Activated T-cell treated with anti-CD3 and anti-CD28 coated beads, Interleukin-2, amount 50 U/mL, for 4 hours (primary cell): ENCODE measurements around the gene SPRTN. TPM values are rescaled to one million over a fixed set of nuclear protein-coding genes. Genes with fewer than 3 reads are reported as not detected.

ENCODE experiments used
- ATAC-seq, 2 donors: fragments of 200-7000 bp; cut with Tn5 transposase; one replicate each; pipeline ENCODE4 v1.10.0; 2021
- DNase-seq: peaks from one replicate; pipeline ENCODE4 v3.0.0-alpha.2; 2020
- H3K27me3 Mint-ChIP-seq: one replicate; pipeline ENCODE4 v1.8.0; 2021; ENCODE audit warnings: low read depth, mixed read lengths
- H3K36me3 Mint-ChIP-seq: one replicate; pipeline ENCODE4 v1.8.0; 2022; ENCODE audit warnings: mixed read lengths; ENCODE audit not compliant: insufficient read depth
- H3K4me1 Mint-ChIP-seq: one replicate; pipeline ENCODE4 v1.8.0; 2021; ENCODE audit warnings: low read depth, mixed read lengths
- H3K4me3 Mint-ChIP-seq: one replicate; pipeline ENCODE4 v1.8.0; 2021; ENCODE audit warnings: mild to moderate bottlenecking, moderate library complexity, mixed read lengths
- H3K9me3 Mint-ChIP-seq: one replicate; pipeline ENCODE4 v1.8.0; 2021; ENCODE audit warnings: mixed read lengths
- total RNA-seq, 3 donors: library from RNA; stranded (reverse); gene quantifications; one replicate each; pipeline ENCODE4 v1.2.1, GENCODE V29; 2021

Gene SPRTN
- total RNA-seq, 3 donors from 2014 or later: 9.9 to 15.2 (median 12.9) TPM

DNA sequence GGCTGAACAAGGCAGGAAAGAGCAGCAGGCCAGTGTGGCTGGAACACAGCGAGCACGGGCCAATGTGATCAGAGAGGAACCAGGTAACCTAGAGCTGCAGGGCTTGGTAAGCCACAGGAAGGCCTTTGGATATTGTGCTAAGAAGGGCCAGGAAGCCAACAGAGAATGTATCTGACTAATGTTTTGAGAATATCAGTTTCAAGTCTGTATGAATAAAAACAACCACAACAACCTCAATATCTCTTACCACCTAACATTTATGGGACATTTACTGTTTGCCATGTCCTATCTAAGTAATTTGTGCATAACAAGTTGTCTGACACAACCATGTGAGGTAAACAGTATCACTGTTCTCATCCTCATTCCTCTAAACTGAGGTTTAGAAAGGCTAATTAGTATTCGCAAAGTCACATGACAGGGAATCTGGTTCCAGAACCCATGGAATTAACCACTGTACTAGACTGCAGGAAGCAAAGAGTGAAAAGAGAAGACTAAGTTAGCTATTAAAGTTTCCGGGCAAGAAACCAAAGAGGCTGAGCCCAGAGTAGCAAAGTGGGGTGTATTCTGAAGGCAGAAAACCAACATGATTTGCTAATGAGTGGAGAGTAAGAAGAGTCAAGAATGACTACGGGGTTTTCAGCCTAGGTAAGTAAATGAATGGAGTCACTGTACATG, 38.9 kb downstream of the SPRTN start:
- no peak for DNase-seq
- H3K4me1 Mint-ChIP-seq: peaks cover 37% of the 10 kb centered on the region
- no peaks in the 10 kb centered on the region for H3K9me3 Mint-ChIP-seq
- no peaks in the 10 kb centered on the region for H3K27me3 Mint-ChIP-seq
- peak; percentile 86 to 87 for ATAC-seq
- no peak overlapping the region for H3K4me3 Mint-ChIP-seq
- peaks cover 4% of the 10 kb centered on the region for H3K36me3 Mint-ChIP-seq

DNA sequence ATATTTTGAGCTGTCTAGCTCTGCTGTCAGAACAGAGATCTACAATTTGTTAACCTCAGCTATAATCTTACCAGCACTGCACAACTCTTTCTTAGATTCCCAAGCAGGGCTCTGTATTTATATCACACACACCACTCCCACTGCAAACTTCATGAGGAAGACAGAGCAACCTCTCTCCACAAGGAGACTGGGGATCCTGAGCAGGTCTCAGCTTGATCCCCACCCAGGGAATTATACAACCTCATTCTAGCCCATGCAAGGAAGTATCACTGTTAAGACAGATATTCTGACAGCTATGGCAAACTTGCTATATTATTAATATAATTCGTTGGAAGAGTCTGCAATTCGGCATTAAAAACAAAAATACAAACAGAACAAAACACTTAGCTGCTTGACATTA, 43.6 kb downstream of the SPRTN start:
- Mint-ChIP-seq H3K27me3 (no peaks in the 10 kb centered on the region), H3K4me1 (peaks cover 39% of the 10 kb centered on the region), H3K4me3 (no peak overlapping the region), H3K36me3 (peaks cover 3% of the 10 kb centered on the region), H3K9me3 (no peaks in the 10 kb centered on the region)
- ATAC-seq (no peak), DNase-seq (no peak)

DNA sequence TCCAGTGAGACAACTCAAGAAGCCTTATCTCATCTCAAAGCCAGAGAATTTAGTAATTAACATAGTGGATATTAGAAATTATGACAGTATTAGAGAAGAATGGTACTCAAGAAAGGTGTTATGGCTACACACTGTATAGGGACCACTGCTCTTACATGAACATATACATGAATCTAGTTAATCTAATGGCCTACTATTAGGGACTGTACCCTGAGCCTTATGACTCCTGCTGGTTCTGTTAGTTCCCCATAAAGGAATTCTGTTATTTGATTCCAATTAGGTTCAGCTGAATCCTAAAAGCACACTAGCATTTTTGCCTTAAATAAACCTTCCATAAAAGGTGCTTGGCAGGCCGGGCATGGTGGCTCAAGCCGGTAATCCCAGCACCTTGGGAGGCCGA, 44.3 kb downstream of the SPRTN start:
- Mint-ChIP-seq H3K36me3 (peaks cover 3% of the 10 kb centered on the region), H3K4me1 (peaks cover 35% of the 10 kb centered on the region), H3K4me3 (no peak overlapping the region), H3K27me3 (no peaks in the 10 kb centered on the region), H3K9me3 (no peaks in the 10 kb centered on the region)
- ATAC-seq: no peak
- DNase-seq: no peak

DNA sequence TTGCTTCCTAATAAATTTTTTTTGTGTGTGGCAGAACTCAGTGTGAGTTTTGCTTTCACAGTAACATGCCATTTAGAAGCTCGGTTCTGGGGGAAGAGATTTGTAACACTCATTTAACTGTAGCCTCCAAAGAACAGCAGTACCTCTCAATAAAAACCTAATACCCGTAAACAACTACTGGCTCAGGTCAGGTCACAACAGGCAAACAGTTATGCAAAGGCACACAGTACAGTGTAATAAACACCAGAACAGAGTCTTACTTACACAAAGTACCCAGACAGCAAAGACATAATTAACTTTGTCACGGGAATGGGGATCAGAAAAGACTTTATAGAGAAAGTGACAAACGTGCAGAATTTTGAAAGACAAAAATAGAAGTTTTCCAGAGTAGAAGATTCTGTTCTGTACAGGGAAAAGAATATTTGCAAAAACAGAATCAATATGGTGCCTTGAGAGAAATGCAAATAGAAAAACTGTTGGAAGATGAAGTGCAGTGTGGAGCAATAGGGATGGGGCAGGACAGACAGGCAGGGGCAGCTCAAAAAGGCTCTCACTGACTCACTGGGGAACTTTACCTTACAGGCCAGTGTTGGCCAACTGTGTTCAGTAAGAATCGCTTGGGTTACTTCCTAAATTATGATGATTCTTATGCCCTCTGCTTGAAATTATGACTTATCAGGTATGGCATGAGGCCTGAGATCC, 45.2 kb downstream of the SPRTN start:
- DNase-seq (no peak), ATAC-seq (no peak)
- Mint-ChIP-seq H3K4me3 (no peak overlapping the region), H3K4me1 (peaks cover 35% of the 10 kb centered on the region), H3K9me3 (no peaks in the 10 kb centered on the region), H3K27me3 (no peaks in the 10 kb centered on the region), H3K36me3 (peaks cover 3% of the 10 kb centered on the region)

DNA sequence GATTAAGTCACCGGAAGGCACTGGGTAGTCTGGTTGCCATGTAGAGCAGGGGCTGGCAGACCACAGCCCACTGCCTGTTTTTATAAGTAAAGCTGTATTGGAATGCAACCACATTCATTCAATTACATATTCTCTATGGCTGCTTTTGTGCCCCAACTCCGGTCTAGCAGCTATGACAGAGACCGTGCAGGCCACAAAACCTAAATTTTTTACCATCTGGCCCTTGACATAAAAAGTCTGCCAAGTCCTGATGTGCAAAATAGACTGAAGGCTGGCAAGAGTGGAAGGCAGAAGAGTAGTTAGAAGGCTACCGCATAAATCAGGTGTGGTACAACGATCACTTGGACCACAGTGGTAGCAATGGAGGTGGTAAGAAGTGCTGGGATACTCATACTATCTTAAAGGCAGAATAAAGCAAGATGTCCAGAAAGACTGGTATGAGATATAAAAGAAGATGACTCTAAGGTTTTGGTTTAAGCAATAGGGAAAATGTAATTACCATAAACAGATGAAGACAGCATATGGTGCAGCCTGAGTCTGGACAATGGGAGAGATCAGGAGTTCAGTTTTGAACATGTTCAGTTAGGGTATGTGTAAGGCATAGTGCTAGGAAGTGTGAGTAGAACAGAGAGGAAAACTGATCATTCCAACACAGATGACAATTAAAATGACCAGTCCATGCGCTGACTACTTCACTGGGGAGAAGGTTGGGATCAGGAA, 46.8 kb downstream of the SPRTN start:
- ATAC-seq (no peak), DNase-seq (no peak)
- H3K36me3 Mint-ChIP-seq: peaks cover 1% of the 10 kb centered on the region
- no peaks in the 10 kb centered on the region for H3K9me3 Mint-ChIP-seq
- H3K4me3 Mint-ChIP-seq: no peak overlapping the region
- H3K27me3 Mint-ChIP-seq: no peaks in the 10 kb centered on the region
- H3K4me1 Mint-ChIP-seq: peaks cover 34% of the 10 kb centered on the region

DNA sequence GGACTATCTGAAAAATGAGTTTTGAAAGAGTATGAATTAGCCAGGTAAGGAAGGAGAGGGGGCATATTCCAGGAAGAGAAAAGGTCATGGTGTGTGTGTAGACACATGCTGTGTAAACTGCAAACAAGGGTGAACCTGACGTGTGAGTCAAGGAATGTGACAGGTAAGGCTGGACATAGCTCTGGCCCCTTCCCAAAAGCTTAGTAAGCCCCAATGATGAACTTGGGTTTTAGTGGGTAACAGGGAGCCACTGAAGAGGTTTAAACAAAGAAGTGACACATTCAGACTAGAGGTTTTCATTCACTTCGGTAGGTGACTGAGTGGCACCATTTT, 47.3 kb downstream of the SPRTN start:
- Mint-ChIP-seq H3K27me3 (no peaks in the 10 kb centered on the region), H3K36me3 (peaks cover 2% of the 10 kb centered on the region), H3K4me3 (no peak overlapping the region), H3K9me3 (no peaks in the 10 kb centered on the region), H3K4me1 (peaks cover 38% of the 10 kb centered on the region)
- no peak for DNase-seq
- no peak for ATAC-seq

DNA sequence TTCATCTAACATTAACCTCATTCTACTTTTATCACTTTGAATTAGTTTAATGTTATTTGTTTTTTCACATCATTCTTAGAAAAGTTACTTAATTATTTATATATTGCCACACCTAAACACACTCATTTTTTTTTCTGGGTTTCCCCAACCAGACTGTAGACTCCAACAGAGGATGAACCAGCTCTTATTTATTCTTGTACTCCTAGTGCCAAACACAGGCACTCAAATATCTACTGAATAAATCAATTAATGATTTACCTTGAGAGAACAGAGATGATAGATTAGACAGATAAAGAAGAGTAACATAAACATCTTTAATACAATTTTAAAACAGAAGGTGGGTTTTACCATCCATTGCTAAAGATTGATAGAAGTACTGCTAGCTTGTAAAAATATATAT, 48.4 kb downstream of the SPRTN start:
- Mint-ChIP-seq H3K4me3 (no peak overlapping the region), H3K4me1 (peaks cover 46% of the 10 kb centered on the region), H3K27me3 (no peaks in the 10 kb centered on the region), H3K36me3 (peaks cover 2% of the 10 kb centered on the region), H3K9me3 (no peaks in the 10 kb centered on the region)
- DNase-seq (no peak), ATAC-seq (no peak)

DNA sequence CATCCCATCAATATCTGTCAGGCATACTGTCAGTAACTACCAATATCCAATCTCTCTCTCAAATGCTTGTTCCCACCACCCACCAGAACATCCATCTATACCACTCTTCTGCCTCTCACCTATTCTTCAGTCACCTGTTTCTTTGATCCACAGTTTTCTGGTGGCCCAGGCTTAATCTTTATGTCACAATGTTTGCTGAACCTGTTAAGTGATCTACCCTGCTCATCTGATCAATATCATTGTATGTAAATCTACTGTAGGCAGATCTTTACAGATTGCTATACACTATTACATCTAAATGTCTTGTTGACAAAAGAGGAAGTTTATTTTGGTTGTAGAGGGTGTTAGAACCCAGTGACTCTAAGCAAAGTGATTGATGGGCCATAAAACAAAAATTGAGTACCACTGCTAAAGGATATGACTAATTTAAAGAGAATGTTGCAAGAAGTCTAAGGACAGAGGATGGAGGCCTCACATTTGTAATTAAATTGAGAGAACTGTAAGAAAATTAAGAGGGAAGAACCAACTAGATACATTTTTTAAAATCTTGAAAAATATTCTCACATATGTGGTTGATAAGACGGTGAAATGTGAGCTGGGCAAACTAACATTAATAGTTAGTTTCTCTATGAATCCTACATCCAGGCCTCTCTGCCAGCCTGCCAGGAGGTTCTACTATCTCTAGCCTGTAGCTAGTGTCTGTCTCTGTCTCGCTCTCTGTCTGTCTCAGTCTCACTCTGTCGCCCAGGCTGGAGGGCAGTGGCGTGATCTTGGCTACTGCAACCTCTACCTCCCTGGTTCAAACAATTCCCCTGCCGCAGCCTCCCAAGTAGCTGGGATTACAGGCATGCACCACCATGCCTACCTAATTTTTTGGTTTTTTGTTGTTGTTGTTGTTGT, 49.9 kb downstream of the SPRTN start:
- H3K4me3 Mint-ChIP-seq: no peak overlapping the region
- peaks cover 45% of the 10 kb centered on the region for H3K4me1 Mint-ChIP-seq
- no peaks in the 10 kb centered on the region for H3K9me3 Mint-ChIP-seq
- ATAC-seq (no peak), DNase-seq (no peak)
- H3K36me3 Mint-ChIP-seq: peaks cover 9% of the 10 kb centered on the region
- H3K27me3 Mint-ChIP-seq: no peaks in the 10 kb centered on the region

DNA sequence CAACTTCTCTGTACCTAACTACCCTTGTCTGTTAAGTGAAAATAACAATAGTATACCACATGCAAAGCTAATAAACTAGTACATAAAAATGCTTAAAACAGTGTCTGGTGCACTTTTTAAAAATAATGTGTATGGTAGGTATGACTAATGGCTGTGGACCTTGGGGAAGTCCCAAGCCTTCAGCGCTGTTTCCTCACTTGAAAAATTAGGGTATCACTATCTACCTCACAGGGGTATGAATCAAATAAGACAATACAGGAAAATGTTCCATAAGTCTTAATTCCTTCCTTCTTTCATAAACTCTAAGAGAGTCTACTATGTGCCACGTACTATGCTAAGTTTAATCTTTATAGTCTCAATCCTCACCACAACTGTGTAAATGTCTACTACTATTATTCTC, 52.0 kb downstream of the SPRTN start:
- H3K4me1 Mint-ChIP-seq: peaks cover 57% of the 10 kb centered on the region
- DNase-seq (no peak), ATAC-seq (peak; percentile 87 to 97)
- no peaks in the 10 kb centered on the region for H3K9me3 Mint-ChIP-seq
- peaks cover 12% of the 10 kb centered on the region for H3K36me3 Mint-ChIP-seq
- H3K27me3 Mint-ChIP-seq: no peaks in the 10 kb centered on the region
- H3K4me3 Mint-ChIP-seq: no peak overlapping the region

DNA sequence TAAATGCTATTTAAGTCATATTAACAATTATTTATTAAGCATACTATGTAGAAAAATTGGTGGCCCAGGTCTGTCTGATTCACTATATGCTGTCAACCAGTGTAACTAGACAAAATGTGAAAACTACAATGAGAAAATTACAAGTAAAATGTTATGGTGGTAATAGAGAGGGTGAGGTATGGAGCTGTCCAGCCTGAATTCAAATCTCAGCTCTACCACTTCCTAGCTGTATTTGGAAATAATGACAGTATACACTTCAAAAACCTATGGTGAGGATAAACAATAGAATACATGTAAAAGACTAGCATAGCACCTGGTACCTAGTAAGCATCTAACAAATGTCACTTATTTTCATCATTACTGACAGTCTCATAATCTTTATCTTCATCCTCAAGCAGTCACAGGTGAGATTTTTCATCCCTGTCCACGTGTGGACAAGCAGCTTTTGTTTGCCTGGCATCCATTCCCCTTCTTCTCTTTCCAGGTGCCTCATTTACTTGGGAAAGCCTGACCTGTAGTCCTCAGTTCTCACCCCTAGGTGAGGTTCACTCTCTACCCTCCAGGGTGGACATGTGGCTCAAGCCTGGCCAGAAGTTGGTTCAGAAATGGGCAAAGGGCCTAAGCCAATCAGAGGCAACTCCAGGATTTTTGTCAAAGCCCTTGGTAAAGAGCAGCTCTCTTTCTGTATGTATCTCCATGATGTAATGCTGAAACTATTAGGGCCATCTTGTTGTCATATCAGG, 54.5 kb downstream of the SPRTN start:
- no peak overlapping the region for H3K4me3 Mint-ChIP-seq
- H3K9me3 Mint-ChIP-seq: no peaks in the 10 kb centered on the region
- no peaks in the 10 kb centered on the region for H3K27me3 Mint-ChIP-seq
- ATAC-seq: no peak
- H3K36me3 Mint-ChIP-seq: peaks cover 16% of the 10 kb centered on the region
- no peak for DNase-seq
- H3K4me1 Mint-ChIP-seq: peaks cover 68% of the 10 kb centered on the region

DNA sequence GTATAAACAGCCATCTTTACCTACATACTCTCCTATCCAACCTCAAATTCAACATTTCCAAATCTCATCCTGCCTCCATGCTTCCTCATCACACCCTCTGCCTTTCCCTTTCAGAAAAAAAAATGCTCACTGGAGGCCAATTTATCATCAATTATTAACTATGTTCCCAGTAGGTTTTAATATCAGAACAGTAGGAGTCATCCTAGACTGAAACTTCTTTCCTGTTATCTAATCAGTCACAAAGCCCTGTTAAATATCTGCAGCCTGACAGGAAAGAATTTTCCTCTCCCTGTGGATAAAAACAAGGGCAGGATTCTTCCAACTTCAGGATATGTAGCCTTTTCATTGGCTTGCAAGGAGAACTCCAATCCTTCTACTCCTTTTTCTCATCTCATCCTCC, 55.6 kb downstream of the SPRTN start:
- Mint-ChIP-seq H3K4me1 (peaks cover 69% of the 10 kb centered on the region), H3K9me3 (no peaks in the 10 kb centered on the region), H3K36me3 (peaks cover 20% of the 10 kb centered on the region), H3K4me3 (no peak overlapping the region), H3K27me3 (no peaks in the 10 kb centered on the region)
- DNase-seq (no peak), ATAC-seq (no peak)

DNA sequence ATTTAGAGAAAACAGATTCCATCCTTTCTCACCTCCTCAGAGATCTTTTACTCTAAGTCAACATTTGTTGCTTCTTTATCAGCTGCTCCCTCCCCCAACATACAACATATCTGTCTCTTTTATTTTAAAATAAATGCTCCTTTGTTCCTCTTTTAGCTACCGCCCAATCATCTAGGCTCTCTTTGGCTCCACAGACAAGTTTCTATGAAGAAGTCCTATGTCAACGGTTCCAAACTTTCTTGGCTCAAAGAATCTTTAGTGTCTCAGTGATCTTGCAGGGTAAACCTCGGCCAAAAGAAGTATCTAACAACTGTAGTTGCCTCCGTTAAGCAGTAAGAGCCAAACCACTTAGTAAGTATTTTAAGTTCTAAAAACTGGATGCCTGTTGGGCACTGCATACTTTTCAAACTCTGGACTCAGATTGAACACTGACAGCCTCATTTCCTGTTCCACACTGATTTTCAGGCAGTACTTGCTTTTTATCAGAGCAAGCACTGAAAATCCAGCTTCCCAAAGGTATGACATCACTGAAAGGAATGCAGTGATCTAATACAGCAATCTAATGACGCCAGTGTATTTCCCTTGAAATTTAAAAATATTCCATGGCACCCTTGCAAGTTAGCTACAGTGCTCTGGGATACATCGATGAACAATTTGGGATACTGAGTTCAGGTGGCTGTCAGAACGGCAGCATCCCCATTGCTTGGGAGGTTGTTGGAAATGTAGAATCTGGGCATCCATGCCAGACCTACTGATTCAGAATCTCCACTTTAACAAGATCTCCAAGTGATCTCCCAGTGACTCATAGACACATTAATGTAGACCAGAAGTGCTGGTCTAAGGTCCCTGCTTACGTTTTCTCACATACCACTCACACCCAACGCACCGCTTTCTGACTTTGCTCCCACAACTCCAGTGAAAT, 57.2 kb downstream of the SPRTN start:
- ATAC-seq (no peak), DNase-seq (no peak)
- peaks cover 65% of the 10 kb centered on the region for H3K4me1 Mint-ChIP-seq
- H3K36me3 Mint-ChIP-seq: peaks cover 18% of the 10 kb centered on the region
- H3K4me3 Mint-ChIP-seq: no peak overlapping the region
- no peaks in the 10 kb centered on the region for H3K9me3 Mint-ChIP-seq
- H3K27me3 Mint-ChIP-seq: no peaks in the 10 kb centered on the region

DNA sequence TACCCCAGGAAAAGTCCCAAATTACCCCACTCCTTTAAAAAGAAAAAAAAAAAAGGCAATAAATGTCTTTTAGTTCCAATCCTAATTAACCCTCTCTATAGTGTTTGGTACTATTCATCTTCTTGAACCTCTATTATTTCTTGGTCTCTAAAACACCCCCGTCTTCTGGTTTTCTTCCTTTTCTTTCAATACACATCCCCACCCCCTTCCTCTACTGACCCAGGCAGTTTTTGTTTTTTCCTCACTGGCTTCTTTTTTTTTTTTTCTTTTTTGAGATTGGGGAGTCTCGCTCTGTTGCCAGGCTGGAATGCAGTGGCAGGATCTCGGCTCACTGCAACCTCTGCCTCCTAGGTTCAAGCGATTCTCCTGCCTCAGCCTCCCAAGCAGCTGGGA, 57.9 kb downstream of the SPRTN start:
- Mint-ChIP-seq H3K4me1 (peaks cover 64% of the 10 kb centered on the region), H3K9me3 (no peaks in the 10 kb centered on the region), H3K36me3 (peaks cover 18% of the 10 kb centered on the region), H3K27me3 (no peaks in the 10 kb centered on the region), H3K4me3 (no peak overlapping the region)
- no peak for ATAC-seq
- no peak for DNase-seq
